Measurements from ENCODE around the gene EMX2.

The EMX2 gene

DNA sequence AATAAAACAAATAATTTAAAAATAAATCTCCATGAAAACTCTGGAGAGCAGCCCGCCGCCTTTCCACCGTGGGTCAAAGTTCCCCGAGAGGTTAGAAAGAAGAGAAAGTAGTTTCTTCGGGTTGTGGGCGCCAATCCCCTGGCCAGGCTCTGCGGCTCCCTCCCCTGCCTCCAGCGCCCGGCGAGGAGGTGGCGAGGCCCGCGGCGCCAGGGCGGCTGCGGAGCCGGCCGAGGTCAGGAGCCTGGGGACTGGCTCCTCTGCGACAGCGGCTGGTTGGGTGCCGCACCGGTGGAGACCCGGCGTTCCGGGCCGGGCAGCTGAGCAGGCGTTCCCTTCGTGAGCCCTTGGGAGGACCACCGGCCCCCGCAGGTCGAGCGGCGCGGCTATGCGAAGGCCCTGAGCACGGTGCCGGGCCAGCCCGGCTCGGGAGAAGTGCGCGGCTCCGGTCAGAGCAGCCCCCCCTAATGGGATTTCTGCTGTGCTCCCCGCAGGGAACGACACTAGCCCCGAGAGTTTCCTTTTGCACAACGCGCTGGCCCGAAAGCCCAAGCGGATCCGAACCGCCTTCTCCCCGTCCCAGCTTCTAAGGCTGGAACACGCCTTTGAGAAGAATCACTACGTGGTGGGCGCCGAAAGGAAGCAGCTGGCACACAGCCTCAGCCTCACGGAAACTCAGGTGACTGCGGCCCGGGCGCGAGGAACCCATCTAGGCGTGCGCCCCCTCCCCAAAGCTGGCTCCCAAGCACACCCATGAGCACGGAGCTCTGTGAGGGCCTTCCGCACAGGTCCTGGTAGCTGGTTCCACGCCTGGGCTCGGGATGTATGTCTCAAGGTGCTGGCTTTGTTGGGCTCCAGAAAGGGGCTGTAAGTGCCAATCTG is 2.8 kb downstream of the EMX2 start:
- peak overlapping the region; percentile 96 for H3K4me3 ChIP-seq (ENCODE audit: low read length)
- TF ChIP-seq, protein P1, sequence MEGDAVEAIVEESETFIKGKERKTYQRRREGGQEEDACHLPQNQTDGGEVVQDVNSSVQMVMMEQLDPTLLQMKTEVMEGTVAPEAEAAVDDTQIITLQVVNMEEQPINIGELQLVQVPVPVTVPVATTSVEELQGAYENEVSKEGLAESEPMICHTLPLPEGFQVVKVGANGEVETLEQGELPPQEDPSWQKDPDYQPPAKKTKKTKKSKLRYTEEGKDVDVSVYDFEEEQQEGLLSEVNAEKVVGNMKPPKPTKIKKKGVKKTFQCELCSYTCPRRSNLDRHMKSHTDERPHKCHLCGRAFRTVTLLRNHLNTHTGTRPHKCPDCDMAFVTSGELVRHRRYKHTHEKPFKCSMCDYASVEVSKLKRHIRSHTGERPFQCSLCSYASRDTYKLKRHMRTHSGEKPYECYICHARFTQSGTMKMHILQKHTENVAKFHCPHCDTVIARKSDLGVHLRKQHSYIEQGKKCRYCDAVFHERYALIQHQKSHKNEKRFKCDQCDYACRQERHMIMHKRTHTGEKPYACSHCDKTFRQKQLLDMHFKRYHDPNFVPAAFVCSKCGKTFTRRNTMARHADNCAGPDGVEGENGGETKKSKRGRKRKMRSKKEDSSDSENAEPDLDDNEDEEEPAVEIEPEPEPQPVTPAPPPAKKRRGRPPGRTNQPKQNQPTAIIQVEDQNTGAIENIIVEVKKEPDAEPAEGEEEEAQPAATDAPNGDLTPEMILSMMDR (conservative IDR thresholded peaks at IDR 0.05; ENCODE audit: low read length): no peak
- DNase-seq (ENCODE audit: low read depth): no peak

DNA sequence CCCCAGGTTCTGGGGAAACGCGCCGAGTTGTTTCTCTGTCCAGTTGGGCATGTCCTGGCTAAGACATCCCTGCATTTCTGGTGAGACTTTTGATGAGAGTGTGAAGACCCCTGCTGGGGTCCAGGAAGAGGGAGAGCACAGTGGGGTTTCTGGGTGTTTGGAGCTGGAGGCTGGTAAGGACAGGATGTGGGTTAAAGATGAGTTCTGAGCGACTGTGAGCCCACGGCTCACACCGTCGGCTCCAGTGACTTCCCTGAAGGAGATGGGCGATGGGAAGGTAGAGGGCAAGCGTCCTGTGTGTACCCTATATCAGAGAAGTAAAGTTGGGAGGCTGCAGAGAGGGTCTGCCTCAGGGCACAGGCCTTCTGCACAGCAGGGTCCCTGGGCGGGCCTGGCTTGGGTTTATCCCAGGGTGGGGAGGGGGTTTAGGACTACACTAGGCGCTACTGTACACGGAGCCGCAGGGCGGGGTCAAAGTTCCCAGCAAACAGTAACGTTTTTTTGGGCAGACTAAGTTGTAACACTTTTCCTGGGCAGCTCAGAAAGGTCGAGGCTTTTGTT is 3.6 kb downstream of the EMX2 start:
- TF ChIP-seq, protein P1 (conservative IDR thresholded peaks at IDR 0.05; ENCODE audit: low read length): no peak
- H3K4me3 ChIP-seq (ENCODE audit: low read length): peak overlapping the region; percentile 96

DNA sequence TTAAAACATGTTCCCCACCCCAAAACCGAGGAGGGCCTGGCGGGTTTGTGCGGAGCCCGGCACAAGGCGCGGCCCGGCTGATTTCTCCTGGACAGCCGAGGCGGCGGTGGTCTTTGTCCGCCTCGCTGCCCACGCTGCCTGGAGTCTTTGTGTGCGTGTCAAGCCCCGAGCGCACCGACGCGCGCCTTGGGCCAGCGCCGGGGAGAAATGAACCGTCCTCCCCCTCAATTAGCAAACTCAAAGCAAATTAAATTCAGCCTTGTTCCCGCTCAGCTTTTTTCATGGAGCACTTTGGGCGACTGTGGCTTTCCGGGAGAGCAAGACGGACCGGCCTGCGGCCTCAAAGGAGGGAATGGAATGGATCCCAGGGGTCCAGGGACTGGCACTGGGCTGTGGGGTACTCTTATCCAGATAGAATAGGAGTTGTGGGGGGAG is 4.1 kb downstream of the EMX2 start:
- DNase-seq (ENCODE audit: low read depth): no peak
- TF ChIP-seq, protein P1 (conservative IDR thresholded peaks at IDR 0.05; ENCODE audit: low read length): no peak
- H3K4me3 ChIP-seq (ENCODE audit: low read length): peak overlapping the region; percentile 96

More for the DNA sequence above, 3.6 kb downstream of the EMX2 start:
- DNase-seq (ENCODE audit: low read depth): no peak

DNA sequence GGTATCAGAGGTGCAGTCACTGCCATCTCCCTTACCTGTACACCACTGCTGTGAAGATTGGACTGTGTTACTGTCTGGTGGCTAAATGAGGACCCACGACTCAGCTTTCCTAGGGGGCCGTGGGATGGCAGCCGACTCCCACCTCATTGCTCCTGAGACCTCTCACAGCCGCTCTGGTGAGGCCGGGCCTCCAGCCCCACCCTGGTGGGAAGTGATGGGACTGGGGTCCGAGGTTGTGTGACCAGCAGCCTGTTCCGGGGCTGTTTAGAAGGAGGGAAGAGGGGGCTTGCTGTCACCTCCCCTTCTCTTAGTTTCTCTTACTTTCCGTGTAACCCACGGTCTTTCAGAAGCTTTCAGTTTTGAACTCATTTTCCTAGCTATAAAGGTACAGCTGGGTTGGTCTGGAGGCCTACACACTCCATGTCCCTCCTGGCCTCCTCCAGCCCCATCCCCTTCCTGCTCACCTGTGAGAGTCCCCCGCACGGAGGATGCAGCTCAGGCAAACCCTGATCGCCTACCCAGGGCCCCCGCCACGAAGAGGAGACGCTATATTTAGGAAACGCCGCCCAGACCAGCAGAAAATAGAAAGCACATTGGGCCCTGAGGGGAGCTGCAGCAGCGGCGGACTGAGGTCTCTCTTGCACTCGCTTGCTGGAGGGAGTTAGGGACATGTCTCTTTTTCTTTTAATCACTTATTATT is 4.6 kb downstream of the EMX2 start:
- no peak for DNase-seq (ENCODE audit: low read depth)
- TF ChIP-seq, protein P1 (conservative IDR thresholded peaks at IDR 0.05; ENCODE audit: low read length): 0 out of 2 replicates have a peak, but pooled peaks have one; percentile 2
- peak overlapping the region; percentile 96 for H3K4me3 ChIP-seq (ENCODE audit: low read length)

DNA sequence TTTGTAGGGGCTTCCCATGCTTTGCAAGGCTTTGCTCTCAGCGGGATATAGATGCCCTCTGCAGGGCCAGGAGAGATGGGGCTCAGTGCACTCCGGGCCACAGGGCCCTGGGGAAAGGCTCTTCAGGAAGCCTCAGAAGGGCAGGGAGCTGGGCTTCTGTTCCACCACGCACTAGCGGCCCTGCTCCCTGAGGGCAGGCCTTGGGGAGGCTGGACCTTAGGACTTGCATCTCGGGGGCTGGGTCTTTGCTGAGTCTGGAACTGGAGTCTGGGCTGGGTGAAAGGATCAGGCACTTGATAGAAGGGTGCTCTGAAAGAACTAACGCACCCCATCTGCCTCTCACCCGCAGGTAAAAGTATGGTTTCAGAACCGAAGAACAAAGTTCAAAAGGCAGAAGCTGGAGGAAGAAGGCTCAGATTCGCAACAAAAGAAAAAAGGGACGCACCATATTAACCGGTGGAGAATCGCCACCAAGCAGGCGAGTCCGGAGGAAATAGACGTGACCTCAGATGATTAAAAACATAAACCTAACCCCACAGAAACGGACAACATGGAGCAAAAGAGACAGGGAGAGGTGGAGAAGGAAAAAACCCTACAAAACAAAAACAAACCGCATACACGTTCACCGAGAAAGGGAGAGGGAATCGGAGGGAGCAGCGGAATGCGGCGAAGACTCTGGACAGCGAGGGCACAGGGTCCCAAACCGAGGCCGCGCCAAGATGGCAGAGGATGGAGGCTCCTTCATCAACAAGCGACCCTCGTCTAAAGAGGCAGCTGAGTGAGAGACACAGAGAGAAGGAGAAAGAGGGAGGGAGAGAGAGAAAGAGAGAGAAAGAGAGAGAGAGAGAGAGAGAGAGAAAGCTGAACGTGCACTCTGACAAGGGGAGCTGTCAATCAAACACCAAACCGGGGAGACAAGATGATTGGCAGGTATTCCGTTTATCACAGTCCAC is 5.4 kb downstream of the EMX2 start:
- peak; percentile 61 for DNase-seq (ENCODE audit: low read depth)
- H3K4me3 ChIP-seq (ENCODE audit: low read length): peak overlapping the region; percentile 96
- TF ChIP-seq, protein P1 (conservative IDR thresholded peaks at IDR 0.05; ENCODE audit: low read length): no peak

DNA sequence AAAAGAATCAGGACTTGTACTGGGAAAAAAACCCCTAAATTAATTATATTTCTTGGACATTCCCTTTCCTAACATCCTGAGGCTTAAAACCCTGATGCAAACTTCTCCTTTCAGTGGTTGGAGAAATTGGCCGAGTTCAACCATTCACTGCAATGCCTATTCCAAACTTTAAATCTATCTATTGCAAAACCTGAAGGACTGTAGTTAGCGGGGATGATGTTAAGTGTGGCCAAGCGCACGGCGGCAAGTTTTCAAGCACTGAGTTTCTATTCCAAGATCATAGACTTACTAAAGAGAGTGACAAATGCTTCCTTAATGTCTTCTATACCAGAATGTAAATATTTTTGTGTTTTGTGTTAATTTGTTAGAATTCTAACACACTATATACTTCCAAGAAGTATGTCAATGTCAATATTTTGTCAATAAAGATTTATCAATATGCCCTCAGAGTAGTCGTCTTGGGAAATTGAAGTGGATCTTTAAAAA is 6.6 kb downstream of the EMX2 start:
- DNase-seq (ENCODE audit: low read depth): peak; percentile 60
- TF ChIP-seq, protein P1 (conservative IDR thresholded peaks at IDR 0.05; ENCODE audit: low read length): no peak
- peak overlapping the region; percentile 96 for H3K4me3 ChIP-seq (ENCODE audit: low read length)

All from AG10803 (cell line).